WERI-Rb-1 (cell line): ENCODE data around the gene TMEM240.
A peak's percentile ranks its signal among the peaks of the same experiment; 100 is the strongest.
"Not testable (repeated sequence)": the region's sequence is repeated elsewhere in the genome, so short reads cannot be mapped to it uniquely, and the experiment has no call there.

Experiments
- DNase-seq: peaks from one replicate; pipeline ENCODE4 v3.0.0-alpha.2; 2020
- H3K27ac ChIP-seq: fragments of 250-450 bp; sonication (Bioruptor Pico); 2 replicates; pipeline ENCODE4 v1.5.1; 2020; ENCODE audit warnings: mild to moderate bottlenecking, moderate library complexity
- H3K27me3 ChIP-seq: fragments of 250-450 bp; sonication (Bioruptor Pico); 2 replicates; pipeline ENCODE4 v1.5.1; 2021; ENCODE audit warnings: mild to moderate bottlenecking, low read depth, moderate library complexity; ENCODE audit not compliant: insufficient read depth, severe bottlenecking
- H3K36me3 ChIP-seq: fragments of 250-450 bp; sonication (Bioruptor Pico); 2 replicates; pipeline ENCODE4 v1.5.1; 2020; ENCODE audit warnings: mild to moderate bottlenecking, moderate library complexity
- H3K4me3 ChIP-seq: 2 replicates; pipeline ENCODE4 v1.5.1; 2011; ENCODE audit warnings: low read depth, mild to moderate bottlenecking, control low read depth, low read length
- H3K9me3 ChIP-seq: fragments of 250-450 bp; sonication (Bioruptor Pico); 2 replicates; pipeline ENCODE4 v1.5.1; 2021; ENCODE audit warnings: mild to moderate bottlenecking, moderate library complexity; ENCODE audit not compliant: severe bottlenecking
- TF ChIP-seq, protein P1 (sequence below): IDR thresholded peaks from 2 replicates; pipeline ENCODE4 v1.5.1; 2011; ENCODE audit warnings: low read depth, mild to moderate bottlenecking, control low read depth, inconsistent platforms, low read length

TMEM240 gene

GRCh38 chr1:1511533-1512285, 28.7 kb downstream of the TMEM240 start, which contains the start of gene ATAD3A:
TSS of gene ATAD3A (plus strand) at chr1:1512162. CDS start at chr1:1512269, 107 bp downstream.
- Histone ChIP-seq H3K9me3 (no peaks in the 10 kb centered on the region), H3K4me3 (peak within 1 kb of the TSS; percentile 76), H3K36me3 (peaks cover 19% of the 10 kb centered on the region), H3K27me3 (no peaks in the 10 kb centered on the region), H3K27ac (peak within 1 kb of the TSS; percentile 99)
- TF ChIP-seq, protein P1, sequence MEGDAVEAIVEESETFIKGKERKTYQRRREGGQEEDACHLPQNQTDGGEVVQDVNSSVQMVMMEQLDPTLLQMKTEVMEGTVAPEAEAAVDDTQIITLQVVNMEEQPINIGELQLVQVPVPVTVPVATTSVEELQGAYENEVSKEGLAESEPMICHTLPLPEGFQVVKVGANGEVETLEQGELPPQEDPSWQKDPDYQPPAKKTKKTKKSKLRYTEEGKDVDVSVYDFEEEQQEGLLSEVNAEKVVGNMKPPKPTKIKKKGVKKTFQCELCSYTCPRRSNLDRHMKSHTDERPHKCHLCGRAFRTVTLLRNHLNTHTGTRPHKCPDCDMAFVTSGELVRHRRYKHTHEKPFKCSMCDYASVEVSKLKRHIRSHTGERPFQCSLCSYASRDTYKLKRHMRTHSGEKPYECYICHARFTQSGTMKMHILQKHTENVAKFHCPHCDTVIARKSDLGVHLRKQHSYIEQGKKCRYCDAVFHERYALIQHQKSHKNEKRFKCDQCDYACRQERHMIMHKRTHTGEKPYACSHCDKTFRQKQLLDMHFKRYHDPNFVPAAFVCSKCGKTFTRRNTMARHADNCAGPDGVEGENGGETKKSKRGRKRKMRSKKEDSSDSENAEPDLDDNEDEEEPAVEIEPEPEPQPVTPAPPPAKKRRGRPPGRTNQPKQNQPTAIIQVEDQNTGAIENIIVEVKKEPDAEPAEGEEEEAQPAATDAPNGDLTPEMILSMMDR: no peak
- DNase-seq: peak; percentile 98

GRCh38 chr1:1510912-1511532, 29.4 kb downstream of the TMEM240 start:
- H3K27me3 ChIP-seq: no peaks in the 10 kb centered on the region
- no peaks in the 10 kb centered on the region for H3K9me3 ChIP-seq
- peak overlapping the region; percentile 76 for H3K4me3 ChIP-seq
- H3K27ac ChIP-seq: peak overlapping the region; percentile 99
- peak; percentile 80 for DNase-seq
- peaks cover 12% of the 10 kb centered on the region for H3K36me3 ChIP-seq
- TF ChIP-seq, protein P1: no peak

GRCh38 chr1:1509465-1509850, 31.0 kb downstream of the TMEM240 start:
- H3K9me3 ChIP-seq, H3K4me3 ChIP-seq, H3K27me3 ChIP-seq, H3K27ac ChIP-seq, H3K36me3 ChIP-seq, DNase-seq: not testable (repeated sequence)

- not testable (repeated sequence) for H3K36me3 ChIP-seq, H3K27me3 ChIP-seq, DNase-seq, H3K27ac ChIP-seq, H3K4me3 ChIP-seq, H3K9me3 ChIP-seq
These were observed 31.5 kb downstream of the TMEM240 start for GRCh38 chr1:1508775-1509464.

GRCh38 chr1:1507305-1507704, 33.1 kb downstream of the TMEM240 start:
- Histone ChIP-seq H3K27me3 (no peaks in the 10 kb centered on the region), H3K4me3 (no peak overlapping the region), H3K9me3 (no peaks in the 10 kb centered on the region), H3K27ac (no peak overlapping the region), H3K36me3 (peaks cover 4% of the 10 kb centered on the region)
- DNase-seq: no peak
- TF ChIP-seq, protein P1: no peak

GRCh38 chr1:1505801-1506200, 34.6 kb downstream of the TMEM240 start:
- not testable (repeated sequence) for H3K4me3 ChIP-seq, DNase-seq, H3K36me3 ChIP-seq, H3K9me3 ChIP-seq, H3K27me3 ChIP-seq
- H3K27ac ChIP-seq: peak overlapping the region; percentile 71

DNA sequence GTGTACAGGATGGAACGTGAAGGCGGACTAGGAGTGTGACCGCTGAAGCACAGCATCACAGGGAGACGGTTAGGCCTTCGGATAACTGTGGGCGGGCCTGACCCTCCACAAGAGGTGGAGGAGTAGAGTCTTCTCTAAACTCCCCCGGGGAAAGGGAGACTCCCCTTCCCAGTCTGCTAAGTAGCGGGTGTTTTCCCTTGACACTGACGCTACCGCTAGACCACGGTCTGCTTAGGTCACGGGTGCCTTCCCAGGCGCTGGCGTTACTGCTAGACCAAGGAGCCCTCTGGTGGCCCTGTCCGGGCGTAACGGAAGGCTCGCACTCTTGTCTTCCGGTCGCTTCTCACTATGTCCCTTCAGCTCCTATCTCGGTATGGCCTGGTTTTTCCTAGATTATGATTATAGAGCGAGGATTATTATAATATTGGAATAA, 35.0 kb downstream of the TMEM240 start:
- not testable (repeated sequence) for H3K27me3 ChIP-seq, H3K9me3 ChIP-seq, H3K36me3 ChIP-seq
- peak; percentile 63 for DNase-seq
- peak overlapping the region; percentile 26 for H3K4me3 ChIP-seq
- TF ChIP-seq, protein P1: peak; percentile 27; the same call in 1 of the 2 replicates
- peak overlapping the region; percentile 71 for H3K27ac ChIP-seq
